HG02678 (cell line): ENCODE measurements around the gene WDR19.
A peak's percentile ranks its signal among the peaks of the same experiment; 100 is the strongest.
"Not testable (repeated sequence)": the region's sequence is repeated elsewhere in the genome, so short reads cannot be mapped to it uniquely, and the experiment has no call there.

Experiments used
- ATAC-seq: cut with Tn5 transposase; IDR thresholded peaks from one replicate; pipeline ENCODE4 v1.9.1; 2021; ENCODE audit warnings: mild to moderate bottlenecking, moderate library complexity; ENCODE audit not compliant: unreplicated experiment

WDR19 gene

DNA sequence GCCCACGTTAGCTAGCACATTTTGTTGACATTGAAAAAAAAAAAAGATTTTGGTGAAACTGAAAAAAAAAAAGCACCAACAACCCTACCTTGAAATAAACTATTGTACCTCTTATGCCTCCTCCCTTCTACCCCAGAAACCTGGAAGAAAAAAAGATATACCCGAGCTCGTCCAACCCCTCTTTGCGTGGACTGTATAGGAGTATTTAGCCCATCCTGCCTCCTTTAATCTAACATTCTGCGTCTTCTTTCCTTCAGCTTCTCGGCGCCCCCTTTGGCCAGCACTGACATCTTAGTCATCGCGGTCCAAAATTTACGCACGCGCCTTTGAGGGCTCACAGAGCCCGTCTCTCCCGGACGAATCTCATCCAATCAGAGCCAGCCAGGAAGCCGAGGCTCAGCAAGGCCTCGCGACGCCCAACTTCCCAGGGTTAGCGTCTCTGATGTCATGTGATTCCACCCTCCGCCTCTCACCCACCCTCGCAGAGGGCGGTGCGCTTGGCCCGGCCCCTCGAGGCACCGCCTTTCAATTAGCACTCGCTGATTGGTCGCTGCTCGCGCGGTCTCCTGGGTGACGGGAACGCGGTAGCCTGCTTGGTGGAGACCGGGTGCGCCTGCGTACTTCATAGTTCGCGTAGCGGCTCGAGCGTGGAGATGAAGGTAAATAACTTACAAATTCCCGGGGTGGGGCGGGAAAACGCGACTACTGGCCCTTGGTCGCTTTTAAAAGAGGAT is at the start of gene WDR19:
TSS of gene WDR19 (plus strand) at position 625 of the 734 bp plus-strand sequence. CDS start at position 654, 29 bp downstream.
- peak; percentile 99 for ATAC-seq

DNA sequence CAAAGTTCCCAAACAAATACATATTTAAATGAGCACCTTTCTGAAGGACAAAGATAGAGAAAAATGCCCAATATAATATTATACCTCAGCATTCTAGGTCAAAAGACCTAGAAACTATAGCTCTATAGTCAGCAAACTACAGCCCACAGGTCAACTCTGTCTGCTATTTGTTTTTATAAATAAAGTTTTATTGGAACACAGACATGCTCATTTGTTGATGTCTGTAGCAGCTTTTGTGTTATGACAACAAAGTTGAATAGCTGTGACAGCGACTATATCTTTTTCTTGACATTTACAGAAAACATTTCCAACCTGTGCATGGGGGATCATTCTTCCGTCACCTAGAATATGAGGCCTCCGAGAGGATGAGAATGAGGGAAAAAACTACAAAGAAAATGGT is 48.7 kb upstream of the WDR19 start:
- no peak for ATAC-seq

DNA sequence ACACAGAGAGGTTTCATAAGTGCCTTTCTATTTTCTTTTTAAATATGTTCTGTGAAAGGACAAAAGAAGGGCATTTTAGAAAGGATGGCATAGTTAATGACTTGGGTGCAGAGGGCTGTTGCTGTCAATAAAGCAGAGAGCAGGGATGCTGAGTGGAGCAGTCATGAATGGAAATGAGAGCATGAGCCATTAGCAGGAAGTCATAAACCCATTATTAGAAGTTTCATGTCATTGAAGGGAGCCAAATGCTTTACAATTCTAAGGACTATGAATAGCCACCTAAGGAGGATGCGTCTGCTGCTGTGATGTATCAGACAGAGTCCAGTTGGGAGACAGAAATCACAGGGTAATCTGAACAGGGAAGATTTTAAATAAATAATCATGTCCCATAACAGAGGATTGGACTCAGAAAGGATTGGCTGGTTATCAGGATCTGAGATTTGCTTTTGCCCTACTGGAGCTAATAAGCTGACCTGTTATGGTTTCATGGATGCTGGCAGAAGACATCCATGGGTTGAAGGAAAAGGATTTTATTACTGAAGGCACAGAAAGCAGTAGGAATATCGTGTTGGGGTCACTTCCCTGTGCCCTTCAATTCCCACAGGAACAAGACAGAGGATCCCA is 47.5 kb upstream of the WDR19 start:
- ATAC-seq, result no peak

DNA sequence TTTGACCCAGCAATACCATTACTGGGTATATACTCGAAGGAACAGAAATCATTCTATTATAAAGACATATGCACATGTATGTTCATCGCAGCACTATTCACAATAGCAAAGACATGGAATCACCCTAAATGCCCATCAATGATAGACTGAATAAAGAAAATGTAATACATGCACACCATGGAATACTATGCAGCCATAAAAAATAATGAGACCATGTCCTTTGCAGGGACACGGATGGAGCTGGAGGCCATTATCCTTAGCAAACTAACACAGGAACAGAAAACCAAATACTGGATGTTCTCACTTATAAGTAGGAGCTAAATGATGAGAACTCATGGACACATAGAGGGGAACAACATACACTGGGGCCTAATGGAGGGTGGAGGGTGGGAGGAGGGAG is 44.1 kb upstream of the WDR19 start:
- ATAC-seq, result not testable (repeated sequence)

DNA sequence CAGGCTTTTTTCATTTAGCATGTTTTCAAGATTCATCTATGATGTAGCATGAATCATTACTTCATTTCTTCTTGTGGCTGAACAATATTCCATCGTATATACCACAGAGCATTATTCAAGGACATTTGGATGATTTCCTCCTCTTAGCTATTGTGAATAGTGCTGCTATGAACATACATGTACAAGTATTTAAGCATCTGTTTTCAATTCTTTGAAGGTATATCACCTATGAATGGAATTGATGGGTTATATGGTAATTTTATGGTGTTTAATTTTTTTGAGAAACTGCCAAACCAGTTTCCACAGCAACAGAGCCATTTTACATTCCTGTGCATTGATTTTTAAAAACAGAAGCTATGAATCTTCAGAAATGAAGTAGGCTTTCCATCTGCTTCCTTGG is 36.1 kb upstream of the WDR19 start:
- no peak for ATAC-seq

DNA sequence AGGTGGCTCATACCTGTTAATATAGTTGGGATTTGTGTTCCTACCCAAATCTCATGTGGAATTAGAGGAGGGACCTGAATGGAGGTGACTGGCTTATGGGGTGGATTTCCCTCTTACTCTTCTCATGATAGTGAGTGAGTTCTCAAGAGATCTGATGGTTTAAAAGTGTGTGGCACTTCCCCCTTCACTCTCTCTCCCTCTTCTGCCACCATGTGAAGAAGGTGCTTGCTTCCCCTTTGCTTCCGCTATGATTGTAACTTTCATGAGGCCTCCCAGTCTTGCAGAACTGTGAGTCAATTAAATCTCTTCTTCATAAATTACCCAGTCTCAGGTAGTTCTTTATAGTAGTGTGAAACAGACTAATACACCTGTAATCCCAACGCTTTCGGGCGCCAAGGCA is 28.3 kb upstream of the WDR19 start:
- no peak for ATAC-seq

DNA sequence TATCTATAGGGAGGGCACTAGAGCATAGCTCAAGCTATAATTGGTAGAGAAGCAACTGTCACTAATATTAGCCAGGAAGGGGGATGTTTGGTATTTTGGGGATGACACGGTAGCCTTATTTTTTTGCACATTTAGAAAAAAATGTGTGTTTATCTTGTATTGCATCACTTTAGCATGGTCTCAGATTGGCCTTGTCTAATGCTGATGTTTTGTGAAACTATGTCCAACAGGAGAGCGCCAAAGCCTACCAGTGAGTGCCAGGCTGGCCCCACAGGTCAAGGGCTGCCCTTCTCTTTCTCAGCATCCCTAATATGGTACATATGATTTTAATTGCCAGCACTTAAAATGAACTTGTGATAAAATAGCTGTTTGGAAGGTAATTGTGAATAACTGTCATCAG is 24.8 kb upstream of the WDR19 start:
- ATAC-seq, result no peak

DNA sequence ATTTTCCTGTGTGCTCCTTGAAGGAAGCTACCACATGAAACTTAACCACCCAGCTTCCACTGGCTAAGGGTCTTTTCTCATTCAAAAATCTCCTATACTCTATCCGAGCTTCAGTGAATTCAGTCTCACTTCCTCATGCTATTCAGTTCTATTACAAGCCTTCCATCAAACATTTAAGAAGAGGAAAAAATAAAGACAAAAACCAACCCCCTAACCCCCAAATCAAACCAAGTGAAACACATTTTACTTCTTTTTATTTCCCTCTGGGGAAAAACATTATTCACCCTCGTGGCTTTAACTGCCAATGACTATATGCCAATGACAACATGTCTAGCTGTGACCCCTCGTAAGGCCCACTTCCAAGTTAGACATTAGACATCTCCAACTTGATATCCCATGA is 16.2 kb upstream of the WDR19 start:
- ATAC-seq, result peak; percentile 39

DNA sequence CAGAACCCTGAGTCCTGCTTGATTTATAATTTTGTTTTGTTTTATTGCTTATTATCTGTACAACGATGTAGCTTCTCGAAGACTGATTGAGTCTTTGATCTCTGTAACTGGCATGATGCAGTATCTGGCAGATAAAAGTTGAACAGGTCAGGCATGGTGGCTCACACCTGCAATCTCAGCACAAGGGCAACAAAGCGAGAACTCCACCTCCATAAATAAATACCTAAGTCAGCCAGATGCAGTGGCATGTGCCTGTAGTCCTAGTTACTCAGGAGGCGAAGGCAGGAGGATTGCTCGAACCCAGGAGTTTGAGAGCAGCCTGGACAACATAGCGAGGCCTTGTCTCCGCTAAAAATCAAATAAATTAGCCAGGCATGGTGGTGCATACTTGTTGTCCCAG is 15.7 kb upstream of the WDR19 start:
- ATAC-seq, result peak; percentile 49

DNA sequence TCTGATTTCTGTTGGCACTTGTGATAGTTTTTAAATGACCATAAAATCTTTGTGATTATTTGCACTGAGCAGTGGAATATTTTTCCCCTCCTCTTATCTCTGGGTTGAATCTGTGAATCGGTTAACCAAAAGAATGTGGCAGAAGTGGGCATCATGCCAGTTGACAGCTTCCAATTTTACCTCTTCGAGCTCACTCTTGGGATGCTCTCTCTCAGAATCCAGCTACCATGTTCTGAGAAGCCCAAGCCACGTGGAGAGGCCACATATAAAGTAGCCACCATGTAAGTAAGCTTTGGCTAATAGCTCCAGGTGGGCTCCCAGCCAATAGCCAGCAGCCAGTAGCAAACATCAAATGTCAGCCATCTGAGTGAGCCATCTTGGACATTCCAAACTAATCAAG is 12.9 kb upstream of the WDR19 start:
- no peak for ATAC-seq

DNA sequence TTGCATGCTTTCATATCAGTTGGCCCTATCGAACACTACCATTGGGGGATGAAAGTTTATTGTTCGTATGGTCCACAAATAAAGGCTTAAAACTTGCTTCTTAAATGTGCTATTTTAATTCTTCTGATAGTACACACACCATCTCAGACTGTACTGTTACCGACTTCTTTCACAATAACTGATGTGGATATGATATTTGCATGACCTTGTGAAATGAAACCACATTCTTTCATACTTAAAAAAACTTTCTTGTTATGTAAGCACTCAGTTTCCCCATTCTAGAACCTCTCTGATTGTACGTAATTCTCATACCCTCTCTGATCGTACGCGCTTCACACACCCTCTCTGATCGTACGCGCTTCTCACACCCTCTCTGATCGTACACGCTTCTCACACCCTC is 12.0 kb upstream of the WDR19 start:
- no peak for ATAC-seq

DNA sequence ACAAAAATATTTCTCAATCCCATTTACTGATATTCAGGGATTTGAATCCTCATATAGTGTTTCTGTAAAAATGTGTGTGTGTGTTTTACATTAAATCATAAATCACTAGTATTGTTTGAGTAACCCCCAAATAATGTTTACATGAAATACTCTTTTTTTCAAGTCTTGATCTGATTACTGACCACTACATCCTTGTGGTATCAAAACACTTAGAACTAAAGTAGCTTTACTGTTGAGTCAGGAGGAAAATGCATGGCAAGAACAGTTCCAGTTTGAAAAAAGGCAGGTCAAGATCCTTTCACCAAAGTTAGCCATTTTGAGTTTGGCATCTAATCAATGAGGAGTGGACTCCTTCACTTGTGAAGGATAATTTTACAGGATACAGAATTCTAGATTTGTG is 3.6 kb upstream of the WDR19 start:
- ATAC-seq, result no peak

DNA sequence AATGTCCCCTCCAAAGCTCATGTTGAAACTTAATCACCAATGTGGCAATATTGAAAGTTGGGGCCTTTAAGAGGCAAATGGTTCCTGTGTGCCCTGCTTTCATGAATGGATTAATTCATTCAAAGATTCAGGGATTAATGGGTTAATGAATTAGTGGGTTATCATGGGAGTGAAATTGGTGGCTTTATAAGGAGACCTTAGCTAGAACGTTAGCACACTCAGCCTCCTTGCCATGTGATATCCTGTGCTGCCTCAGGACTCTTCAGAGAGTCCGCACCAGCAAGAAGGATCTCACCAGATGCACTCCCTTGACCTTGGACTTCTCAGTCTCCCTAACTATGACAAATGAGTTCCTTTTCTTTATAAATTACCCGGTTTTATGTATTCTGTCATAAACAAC is 2.6 kb upstream of the WDR19 start:
- no peak for ATAC-seq

DNA sequence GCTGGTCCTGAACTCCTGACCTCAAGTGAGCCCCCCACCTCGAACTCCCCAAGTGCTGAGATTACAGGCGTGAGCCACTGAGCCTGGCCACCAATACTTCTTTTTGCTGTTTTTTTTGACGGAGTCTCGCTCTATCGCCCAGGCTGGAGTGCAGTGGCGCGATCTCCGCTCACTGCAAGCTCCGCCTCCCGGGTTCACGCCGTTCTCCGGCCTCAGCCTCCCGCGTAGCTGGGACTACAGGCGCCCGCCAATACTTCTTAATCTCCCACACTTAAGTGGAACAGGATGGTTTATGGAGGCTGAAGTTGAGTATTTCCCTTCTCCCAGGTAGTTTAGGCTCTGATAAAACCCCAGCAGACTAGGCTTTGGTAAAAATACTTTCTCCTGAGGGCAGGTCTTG is 1.7 kb upstream of the WDR19 start:
- not testable (repeated sequence) for ATAC-seq

DNA sequence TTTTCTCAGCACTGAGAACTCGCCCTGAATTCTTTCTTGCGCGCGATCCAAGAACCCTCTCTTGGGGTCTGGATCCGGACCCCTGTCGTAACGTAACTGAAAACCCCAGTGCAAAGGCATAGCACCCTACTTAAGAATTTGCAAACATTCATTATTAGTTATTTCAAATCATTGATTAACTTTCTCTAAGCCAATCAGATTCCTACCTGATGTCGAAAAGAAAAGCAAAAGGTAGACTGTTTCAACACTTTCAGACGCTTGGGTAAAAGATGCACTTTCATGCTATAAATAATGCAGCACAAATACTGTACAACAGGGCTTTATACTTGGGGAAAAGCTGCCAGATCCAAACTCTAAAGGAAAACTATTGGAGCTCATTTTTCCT is 817 bp upstream of the WDR19 start:
- ATAC-seq, result no peak

DNA sequence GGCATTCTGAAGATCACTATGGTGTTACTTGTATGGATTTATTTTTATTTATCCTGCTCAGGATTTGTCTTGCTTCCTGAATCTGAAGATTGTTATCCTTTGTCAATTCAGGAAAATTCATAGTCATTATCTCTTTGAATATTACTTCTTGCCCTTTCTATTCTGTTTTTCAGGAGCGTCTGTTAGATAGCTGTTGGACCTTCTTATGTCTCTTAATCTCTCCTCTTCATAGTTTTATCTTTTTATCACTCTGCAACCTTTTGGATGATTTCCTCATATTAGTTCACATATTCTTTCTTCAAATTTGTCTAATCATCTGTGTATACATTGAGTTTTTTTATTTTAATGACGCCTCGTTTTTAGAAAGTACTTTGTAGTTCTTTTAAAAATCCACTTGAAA is 19.6 kb downstream of the WDR19 start:
- no peak for ATAC-seq

DNA sequence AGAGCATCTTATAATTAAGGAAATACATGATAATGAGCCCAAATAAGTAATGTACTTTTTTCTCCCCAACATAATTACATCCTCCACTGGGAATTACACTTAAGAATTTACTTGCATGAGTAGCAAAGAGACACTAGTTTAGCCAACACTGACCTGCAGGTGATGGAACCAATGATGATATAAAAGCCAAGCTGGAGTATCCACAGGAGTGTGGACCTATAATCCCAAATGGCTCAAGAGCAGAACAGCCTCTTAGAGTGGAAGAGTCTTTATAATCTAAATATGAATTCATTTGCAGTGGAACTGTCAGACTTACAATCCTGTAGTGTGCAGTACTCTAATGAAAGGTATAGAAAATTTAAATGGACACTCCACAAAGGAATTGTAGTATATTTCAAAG is 22.2 kb downstream of the WDR19 start:
- ATAC-seq, result no peak

DNA sequence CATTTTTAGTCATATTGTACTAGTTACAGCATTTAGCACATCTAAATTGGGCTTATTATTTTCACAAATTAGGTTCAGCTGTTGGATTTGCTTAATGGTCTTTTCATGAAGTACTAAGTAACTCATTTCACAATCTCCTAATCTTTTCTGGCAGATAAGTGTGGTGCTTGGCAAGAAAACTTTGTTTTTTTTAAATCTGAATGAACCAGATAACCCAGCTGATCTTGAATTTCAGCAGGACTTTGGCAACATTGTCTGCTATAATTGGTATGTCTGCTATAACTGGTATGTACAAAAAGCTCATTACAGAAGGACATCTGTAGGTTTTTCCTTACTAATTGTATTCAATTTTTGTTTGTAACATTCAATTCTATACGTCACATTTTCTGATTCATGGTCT is 22.7 kb downstream of the WDR19 start:
- no peak for ATAC-seq

DNA sequence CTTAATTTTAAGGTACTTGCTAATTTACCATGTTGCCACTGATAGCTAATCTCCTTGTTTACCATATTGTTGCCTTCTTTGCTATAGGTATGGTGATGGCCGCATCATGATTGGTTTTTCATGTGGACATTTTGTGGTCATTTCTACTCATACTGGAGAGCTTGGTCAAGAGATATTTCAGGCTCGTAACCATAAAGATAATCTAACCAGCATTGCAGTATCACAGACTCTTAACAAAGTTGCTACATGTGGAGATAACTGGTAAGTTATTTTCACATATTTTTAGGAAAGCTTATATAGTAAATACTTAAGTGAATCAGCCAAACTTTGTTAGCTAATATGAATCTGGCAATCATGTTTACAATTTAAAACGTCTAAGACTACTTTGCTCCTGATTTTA is 23.1 kb downstream of the WDR19 start:
- no peak for ATAC-seq

DNA sequence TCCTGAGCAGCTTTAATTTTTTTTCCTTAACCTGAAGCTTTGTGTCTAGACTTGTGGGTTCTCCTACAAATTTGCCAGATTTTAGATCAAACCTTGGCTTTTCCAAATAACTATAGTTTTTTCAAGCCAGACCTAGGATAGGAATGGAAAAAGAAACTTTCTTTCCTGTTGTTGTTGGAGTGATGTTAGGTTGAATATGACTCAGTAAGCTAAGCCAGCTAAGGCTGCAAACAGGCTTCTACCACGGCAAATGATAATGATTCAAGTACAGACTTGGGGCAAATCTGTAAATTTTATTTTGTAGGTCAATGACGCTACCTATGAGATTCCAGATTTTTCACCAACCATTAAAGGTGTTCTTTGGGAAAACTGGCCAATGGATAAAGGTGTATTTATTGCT is 45.6 kb downstream of the WDR19 start:
- no peak for ATAC-seq

DNA sequence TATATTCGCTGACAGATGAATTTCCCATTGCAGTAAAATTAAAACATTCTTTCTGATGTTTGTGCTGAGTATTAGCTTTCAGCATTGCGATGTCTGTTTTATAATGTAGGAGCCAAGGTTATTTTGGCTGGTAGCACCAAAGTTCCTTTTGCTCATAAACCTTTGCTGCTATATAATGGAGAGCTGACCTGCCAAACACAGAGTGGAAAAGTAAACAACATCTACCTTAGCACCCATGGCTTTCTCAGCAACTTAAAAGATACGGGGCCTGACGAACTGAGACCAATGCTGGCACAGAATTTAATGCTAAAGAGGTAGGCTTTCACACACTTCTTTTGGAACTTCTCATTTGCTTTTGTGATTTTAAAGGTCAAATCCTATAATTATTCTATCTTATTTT is 46.0 kb downstream of the WDR19 start:
- ATAC-seq, result no peak

DNA sequence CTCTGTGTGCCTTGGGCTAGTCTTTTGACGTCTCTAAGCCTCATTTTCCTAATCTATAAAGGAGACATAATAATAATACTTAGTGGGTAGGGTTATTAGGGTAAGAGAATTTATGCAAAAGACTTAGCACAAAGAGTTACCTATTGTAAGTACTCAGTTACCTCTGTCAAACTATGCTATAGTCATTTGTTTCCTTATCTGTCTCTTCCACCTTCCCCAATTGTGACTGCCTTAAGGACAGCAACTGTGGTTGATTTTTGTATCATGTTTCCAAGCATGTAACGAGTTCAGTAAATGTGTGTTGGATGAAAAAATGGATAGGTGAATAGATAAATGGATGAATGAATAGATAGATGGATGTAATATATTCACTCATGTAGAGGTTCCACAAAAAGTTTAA is 48.1 kb downstream of the WDR19 start:
- no peak for ATAC-seq

DNA sequence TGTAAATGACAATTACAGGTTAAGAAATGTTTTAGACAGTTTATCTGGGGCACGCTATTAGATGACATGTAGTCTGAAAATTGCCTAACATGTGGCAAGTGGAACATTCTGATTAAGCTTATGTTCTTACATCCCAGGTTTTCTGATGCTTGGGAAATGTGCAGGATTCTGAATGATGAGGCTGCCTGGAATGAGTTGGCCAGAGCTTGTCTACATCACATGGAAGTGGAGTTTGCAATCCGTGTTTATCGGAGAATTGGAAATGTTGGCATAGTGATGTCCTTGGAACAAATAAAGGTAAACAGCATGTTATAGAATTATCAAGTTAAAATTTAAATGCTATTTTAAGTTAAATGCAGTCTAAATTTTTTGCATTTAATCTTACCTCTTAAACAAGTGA is 49.3 kb downstream of the WDR19 start:
- ATAC-seq, result no peak
